GM08714 (cell line): ENCODE measurements around the gene PCDHA10.
"Not testable (repeated sequence)": the region's sequence is repeated elsewhere in the genome, so short reads cannot be mapped to it uniquely, and the experiment has no call there.

Source experiments
- H3K4me3 ChIP-seq: fragments of 200-500 bp; sonication (Bioruptor generic); 2 replicates; pipeline ENCODE4 v1.5.1; 2014; ENCODE audit warnings: mild to moderate bottlenecking, low read length, inconsistent platforms
- ZNF274 ChIP-seq: IDR thresholded peaks from 2 replicates; pipeline ENCODE4 v1.6.1; 2012; ENCODE audit warnings: mild to moderate bottlenecking, low read depth, low read length

The PCDHA10 gene

DNA sequence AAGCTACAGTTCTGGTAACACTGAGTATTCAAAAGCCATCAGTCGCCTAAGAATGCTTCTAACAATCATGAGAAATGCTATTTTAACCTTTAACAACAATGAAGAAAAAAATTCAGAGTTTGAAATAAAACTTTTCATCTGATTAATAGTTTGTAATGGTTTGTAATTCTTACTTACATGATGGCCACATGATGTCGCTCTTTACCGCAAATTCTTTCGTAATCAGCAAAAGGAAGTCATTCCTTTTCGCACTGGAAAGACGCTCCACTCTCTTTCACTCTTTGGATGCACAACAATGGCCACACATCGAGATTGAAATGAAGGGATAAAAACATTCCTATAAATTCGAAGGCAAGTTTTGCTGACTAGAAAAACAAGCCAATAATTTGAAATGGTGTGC is 21.7 kb upstream of the PCDHA10 start, which contains the start of gene PCDHA7:
PCDHA7 (plus strand) TSS at position 277 of the 400 bp plus-strand sequence; CDS start at position 392, 115 bp downstream.
- TF ChIP-seq ZNF274 = no peak
- no peak within 1 kb of the TSS for H3K4me3 ChIP-seq

GRCh38 chr5:140834439-140835008 is 21.2 kb upstream of the PCDHA10 start:
- H3K4me3 ChIP-seq = not testable (repeated sequence)

GRCh38 chr5:140835622-140836510 is 19.8 kb upstream of the PCDHA10 start:
- H3K4me3 ChIP-seq = no peak overlapping the region
- TF ChIP-seq ZNF274 = no peak

- no peak within 1 kb of the TSS for H3K4me3 ChIP-seq
- TF ChIP-seq ZNF274 = no peak
Measured at GRCh38 chr5:140840978-140841962, 14.4 kb upstream of the PCDHA10 start, which contains the start of gene PCDHA8. Gene PCDHA8 (plus strand): TSS chr5:140841187. CDS start chr5:140841322, 135 bp downstream.

GRCh38 chr5:140842798-140843733 is 12.6 kb upstream of the PCDHA10 start:
- H3K4me3 ChIP-seq = no peak overlapping the region

GRCh38 chr5:140848139-140849102 is 7.3 kb upstream of the PCDHA10 start, which contains the start of gene PCDHA9:
Gene PCDHA9 (plus strand): TSS chr5:140848382. CDS start chr5:140848496, 114 bp downstream.
- H3K4me3 ChIP-seq = not testable (repeated sequence)

More at GRCh38 chr5:140842798-140843733, 12.6 kb upstream of the PCDHA10 start:
- no peak for TF ChIP-seq ZNF274

DNA sequence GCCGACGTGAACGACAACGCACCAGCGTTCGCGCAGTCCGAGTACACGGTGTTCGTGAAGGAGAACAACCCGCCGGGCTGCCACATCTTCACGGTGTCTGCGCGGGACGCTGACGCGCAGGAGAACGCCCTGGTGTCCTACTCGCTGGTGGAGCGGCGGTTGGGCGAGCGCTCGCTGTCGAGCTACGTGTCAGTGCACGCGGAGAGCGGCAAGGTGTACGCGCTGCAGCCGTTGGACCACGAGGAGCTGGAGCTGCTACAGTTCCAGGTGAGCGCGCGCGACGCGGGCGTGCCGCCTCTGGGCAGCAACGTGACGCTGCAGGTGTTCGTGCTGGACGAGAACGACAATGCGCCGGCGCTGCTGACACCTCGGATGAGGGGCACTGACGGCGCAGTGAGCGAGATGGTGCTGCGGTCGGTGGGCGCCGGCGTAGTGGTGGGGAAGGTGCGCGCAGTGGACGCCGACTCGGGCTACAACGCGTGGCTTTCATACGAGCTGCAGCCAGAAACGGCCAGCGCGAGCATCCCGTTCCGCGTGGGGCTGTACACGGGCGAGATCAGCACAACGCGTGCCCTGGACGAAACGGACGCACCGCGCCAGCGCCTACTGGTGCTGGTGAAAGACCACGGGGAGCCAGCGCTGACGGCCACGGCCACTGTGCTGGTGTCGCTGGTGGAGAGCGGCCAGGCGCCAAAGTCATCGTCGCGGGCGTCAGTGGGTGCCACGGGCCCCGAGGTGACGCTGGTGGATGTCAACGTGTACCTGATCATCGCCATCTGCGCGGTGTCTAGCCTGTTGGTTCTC is 5.7 kb upstream of the PCDHA10 start:
- H3K4me3 ChIP-seq = not testable (repeated sequence)

DNA sequence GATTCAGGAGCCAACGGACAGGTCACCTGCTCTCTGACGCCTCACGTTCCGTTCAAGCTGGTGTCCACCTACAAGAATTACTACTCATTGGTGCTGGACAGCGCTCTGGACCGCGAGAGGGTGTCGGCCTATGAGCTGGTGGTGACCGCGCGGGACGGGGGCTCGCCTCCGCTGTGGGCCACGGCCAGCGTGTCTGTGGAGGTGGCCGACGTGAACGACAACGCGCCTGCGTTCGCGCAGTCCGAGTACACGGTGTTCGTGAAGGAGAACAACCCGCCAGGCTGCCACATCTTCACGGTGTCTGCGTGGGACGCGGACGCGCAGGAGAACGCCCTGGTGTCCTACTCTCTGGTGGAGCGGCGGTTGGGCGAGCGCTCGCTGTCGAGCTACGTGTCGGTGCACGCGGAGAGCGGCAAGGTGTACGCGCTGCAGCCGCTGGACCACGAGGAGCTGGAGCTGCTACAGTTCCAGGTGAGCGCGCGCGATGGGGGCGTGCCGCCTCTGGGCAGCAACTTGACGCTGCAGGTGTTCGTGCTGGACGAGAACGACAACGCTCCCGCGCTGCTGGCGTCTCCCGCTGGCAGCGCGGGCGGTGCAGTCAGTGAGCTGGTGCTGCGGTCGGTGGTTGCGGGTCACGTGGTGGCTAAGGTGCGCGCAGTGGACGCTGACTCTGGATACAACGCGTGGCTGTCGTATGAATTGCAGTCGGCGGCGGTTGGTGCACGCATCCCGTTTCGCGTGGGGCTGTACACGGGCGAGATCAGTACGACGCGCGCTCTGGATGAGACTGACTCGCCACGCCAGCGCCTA is 1.7 kb downstream of the PCDHA10 start:
- no peak for TF ChIP-seq ZNF274
- no peak overlapping the region for H3K4me3 ChIP-seq

- no peak for TF ChIP-seq ZNF274
- H3K4me3 ChIP-seq = no peak overlapping the region
Measured at GRCh38 chr5:140857987-140858240, 2.2 kb downstream of the PCDHA10 start.

- H3K4me3 ChIP-seq = no peak overlapping the region
- TF ChIP-seq ZNF274 = no peak
Measured at GRCh38 chr5:140862441-140863295, 7.0 kb downstream of the PCDHA10 start.
